Neural progenitor cell (in vitro differentiated cells): ENCODE measurements around the gene RMI2. TPM values are rescaled to one million over a fixed set of nuclear protein-coding genes. Genes with fewer than 3 reads are reported as not detected.

Source experiments
- DNase-seq: peaks from one replicate; pipeline ENCODE4 v3.0.0-alpha.2; 2016; ENCODE audit warnings: low spot score
- H2AFZ ChIP-seq: fragments of 200-600 bp; sonication (generic); replicated peaks from 2 replicates; pipeline ENCODE4 v1.6.1; 2016; ENCODE audit warnings: antibody characterized with exemption
- H3F3A ChIP-seq: fragments of 200-600 bp; sonication (generic); 2 replicates; pipeline ENCODE4 v1.6.1; 2016; ENCODE audit warnings: antibody characterized with exemption, low read depth
- H3K27ac ChIP-seq: fragments of 200-600 bp; sonication (generic); 2 replicates; pipeline ENCODE4 v1.5.1; 2016; ENCODE audit warnings: mild to moderate bottlenecking
- H3K27me3 ChIP-seq: fragments of 200-600 bp; sonication (generic); 2 replicates; pipeline ENCODE4 v1.6.1; 2016; ENCODE audit warnings: mild to moderate bottlenecking, moderate library complexity
- H3K36me3 ChIP-seq: fragments of 200-600 bp; sonication (generic); 2 replicates; pipeline ENCODE4 v1.5.1; 2016
- H3K4me1 ChIP-seq: fragments of 200-600 bp; sonication (generic); 2 replicates; pipeline ENCODE4 v1.6.1; 2016; ENCODE audit warnings: mixed run types
- H3K4me2 ChIP-seq: fragments of 200-600 bp; sonication (generic); 2 replicates; pipeline ENCODE4 v1.6.1; 2016
- H3K4me3 ChIP-seq: fragments of 200-600 bp; sonication (generic); 2 replicates; pipeline ENCODE4 v1.5.1; 2016
- H3K79me2 ChIP-seq: fragments of 200-600 bp; sonication (generic); 2 replicates; pipeline ENCODE4 v1.6.1; 2016; ENCODE audit warnings: low read depth
- H3K9ac ChIP-seq: fragments of 200-600 bp; sonication (generic); 2 replicates; pipeline ENCODE4 v1.6.1; 2016
- H3K9me3 ChIP-seq: fragments of 200-600 bp; sonication (generic); 2 replicates; pipeline ENCODE4 v1.5.1; 2016; ENCODE audit warnings: low read depth
- H4K20me1 ChIP-seq: fragments of 200-600 bp; sonication (generic); 2 replicates; pipeline ENCODE4 v1.6.1; 2016; ENCODE audit warnings: low read depth
- H3K27ac Mint-ChIP-seq: 3 replicates; pipeline ENCODE4 v1.8.0; 2021; ENCODE audit warnings: mixed read lengths
- H3K27me3 Mint-ChIP-seq: 2 replicates; pipeline ENCODE4 v1.8.0; 2022; ENCODE audit warnings: low read depth, mild to moderate bottlenecking, inconsistent platforms, moderate library complexity, mixed read lengths; ENCODE audit not compliant: insufficient read depth
- H3K36me3 Mint-ChIP-seq: 3 replicates; pipeline ENCODE4 v1.8.0; 2021; ENCODE audit warnings: mixed read lengths
- H3K4me1 Mint-ChIP-seq: 3 replicates; pipeline ENCODE4 v1.8.0; 2021; ENCODE audit warnings: mixed read lengths
- H3K4me3 Mint-ChIP-seq: 3 replicates; pipeline ENCODE4 v1.8.0; 2021; ENCODE audit warnings: mild to moderate bottlenecking, moderate library complexity, mixed read lengths
- H3K9me3 Mint-ChIP-seq: 3 replicates; pipeline ENCODE4 v1.8.0; 2020; ENCODE audit warnings: mixed read lengths
- CTCF ChIP-seq: fragments of 200-600 bp; sonication (generic); IDR thresholded peaks from 2 replicates; pipeline ENCODE4 v1.5.1; 2017; ENCODE audit warnings: antibody characterized with exemption, mild to moderate bottlenecking
- EZH2 ChIP-seq: fragments of 200-600 bp; sonication (generic); IDR thresholded peaks from 2 replicates; pipeline ENCODE4 v1.6.1; 2017; ENCODE audit warnings: antibody characterized with exemption, mild to moderate bottlenecking, moderate library complexity
- EZH2phosphoT487 ChIP-seq: fragments of 200-600 bp; sonication (generic); IDR thresholded peaks from 2 replicates; pipeline ENCODE4 v1.6.1; 2017; ENCODE audit warnings: antibody characterized with exemption
- total RNA-seq: library from RNA; depleted of rRNA; stranded (reverse); fragments of >200 nt; gene quantifications from 2 replicates; pipeline ENCODE4 v1.2.3, GENCODE V29; 2015; ENCODE audit warnings: low replicate concordance

The RMI2 gene
- total RNA-seq, 1 donor from 2014 or later: 68.6 TPM

- Histone ChIP-seq H2AFZ (no peak overlapping the region), H3K27me3 (no peaks in the 10 kb centered on the region), H3K4me1 (peaks cover 9% of the 10 kb centered on the region), H3K9ac (no peak overlapping the region), H3K9me3 (no peaks in the 10 kb centered on the region), H4K20me1 (peaks cover 18% of the 10 kb centered on the region), H3K4me2 (no peak overlapping the region), H3K4me3 (no peak overlapping the region), H3F3A (no peaks in the 10 kb centered on the region), H3K27ac (no peak overlapping the region), H3K79me2 (peaks cover 15% of the 10 kb centered on the region), H3K36me3 (peaks cover 5% of the 10 kb centered on the region)
- no peak overlapping the region for H3K4me3 Mint-ChIP-seq
- H3K27ac Mint-ChIP-seq: peak overlapping the region; percentile 17
- TF ChIP-seq EZH2phosphoT487 (no peak), CTCF (peak; percentile 76)
- DNase-seq: peak; percentile 84
- peaks cover 21% of the 10 kb centered on the region for H3K4me1 Mint-ChIP-seq
- peaks cover 16% of the 10 kb centered on the region for H3K36me3 Mint-ChIP-seq
- H3K27me3 Mint-ChIP-seq: peaks cover 2% of the 10 kb centered on the region
- no peaks in the 10 kb centered on the region for H3K9me3 Mint-ChIP-seq
Measured at GRCh38 chr16:11356573-11357331, 11.5 kb downstream of the RMI2 start.

GRCh38 chr16:11358531-11358930 lies 13.3 kb downstream of the RMI2 start:
- no peak overlapping the region for H3K9ac ChIP-seq
- Mint-ChIP-seq H3K27me3 (peaks cover 6% of the 10 kb centered on the region), H3K4me1 (peaks cover 30% of the 10 kb centered on the region), H3K9me3 (no peaks in the 10 kb centered on the region), H3K4me3 (no peak overlapping the region), H3K36me3 (peaks cover 7% of the 10 kb centered on the region), H3K27ac (no peak overlapping the region)
- no peak for DNase-seq
- no peak overlapping the region for H2AFZ ChIP-seq
- H3K9me3 ChIP-seq: no peaks in the 10 kb centered on the region
- no peak overlapping the region for H3K4me3 ChIP-seq
- no peaks in the 10 kb centered on the region for H3K27me3 ChIP-seq
- no peak overlapping the region for H3K4me2 ChIP-seq
- no peak overlapping the region for H3K27ac ChIP-seq
- no peak for TF ChIP-seq EZH2phosphoT487
- H4K20me1 ChIP-seq: peaks cover 14% of the 10 kb centered on the region
- no peaks in the 10 kb centered on the region for H3K36me3 ChIP-seq
- H3F3A ChIP-seq: no peaks in the 10 kb centered on the region
- peaks cover 11% of the 10 kb centered on the region for H3K4me1 ChIP-seq
- peaks cover 5% of the 10 kb centered on the region for H3K79me2 ChIP-seq

- peaks cover 3% of the 10 kb centered on the region for H3K36me3 Mint-ChIP-seq
Measured at GRCh38 chr16:11359370-11359769, 14.1 kb downstream of the RMI2 start.

More at GRCh38 chr16:11359370-11359769, 14.1 kb downstream of the RMI2 start:
- Histone ChIP-seq H3K9ac (no peak overlapping the region), H4K20me1 (peaks cover 13% of the 10 kb centered on the region), H3K4me1 (peaks cover 12% of the 10 kb centered on the region), H3K4me2 (no peak overlapping the region), H3F3A (peaks cover under 1% of the 10 kb centered on the region), H3K27ac (no peak overlapping the region), H3K79me2 (no peaks in the 10 kb centered on the region), H3K27me3 (no peaks in the 10 kb centered on the region), H3K9me3 (no peaks in the 10 kb centered on the region), H2AFZ (no peak overlapping the region), H3K36me3 (no peaks in the 10 kb centered on the region), H3K4me3 (no peak overlapping the region)
- H3K4me3 Mint-ChIP-seq: no peak overlapping the region
- no peak overlapping the region for H3K27ac Mint-ChIP-seq
- DNase-seq: no peak
- peaks cover 6% of the 10 kb centered on the region for H3K27me3 Mint-ChIP-seq
- TF ChIP-seq CTCF: no peak
- TF ChIP-seq EZH2phosphoT487: no peak
- TF ChIP-seq EZH2: no peak
- peaks cover 34% of the 10 kb centered on the region for H3K4me1 Mint-ChIP-seq
- no peaks in the 10 kb centered on the region for H3K9me3 Mint-ChIP-seq
